Loucy (cell line): ENCODE measurements around the gene MAN2A1.

Experiments
- CTCF ChIP-seq: fragments of 200-600 bp; sonication (generic); conservative IDR thresholded peaks from 2 replicates; pipeline ENCODE4 v1.5.1; 2014; ENCODE audit warnings: mild to moderate bottlenecking, antibody characterized with exemption, low read length
- EZH2phosphoT487 ChIP-seq: fragments of 200-600 bp; IDR thresholded peaks from 2 replicates; pipeline ENCODE4 v1.6.1; 2018; ENCODE audit warnings: antibody characterized with exemption, mild to moderate bottlenecking, moderate library complexity, borderline replicate concordance

- TF ChIP-seq CTCF (no peak), EZH2phosphoT487 (no peak)
These were observed 115.7 kb downstream of the MAN2A1 start for GRCh38 chr5:109805472-109805871.
